Spleen (tissue), 7 donors: ENCODE data around the gene IGSF23.

ENCODE experiments used
- CTCF ChIP-seq, 11 experiments: fragments of 200-600 bp in 7 of 11; fragments of 450-650 bp in 4 of 11; sonication (generic) in 4 of 11; IDR thresholded peaks in 8 of 11; conservative IDR thresholded peaks in 3 of 11; 1 replicate in 7 of 11; 2 replicates in 4 of 11; pipeline versions ENCODE4 v1.4.0 to v1.8.0; 2016 to 2021; ENCODE audit warnings: antibody characterized with exemption in 11 of 11, inconsistent platforms in 4 of 11, mild to moderate bottlenecking in 1 of 11
- POLR2A ChIP-seq, 3 donors: fragments of 450-650 bp; IDR thresholded peaks; one replicate each; pipeline ENCODE4 v1.5.1; 2017; ENCODE audit warnings: antibody characterized with exemption in 3 of 3, mild to moderate bottlenecking in 1 of 3
- POLR2AphosphoS5 ChIP-seq, 3 donors: sonication (generic); formaldehyde crosslinking; IDR thresholded peaks; one replicate each; pipeline ENCODE4 v1.5.1; 2017; ENCODE audit warnings: antibody characterized with exemption in 3 of 3
- donor health status: DM: no; HTN: no; CAD: no; lungs with moderate emphysema.
- donor health status: DM: no; HTN: no; CAD: no.
- donor health status: DM: no; HTN: no; CAD: no.

- TF ChIP-seq CTCF (IDR thresholded peaks at IDR 0.05 in 8 of 11, conservative IDR thresholded peaks at IDR 0.05 in 3 of 11): no peak
- TF ChIP-seq POLR2A (IDR thresholded peaks at IDR 0.05): no peak
- no peak for TF ChIP-seq POLR2AphosphoS5 (IDR thresholded peaks at IDR 0.05)
Measured at GRCh38 chr19:44624840-44625354, 11.5 kb downstream of the IGSF23 start.
